ENCODE results near the gene SERPINF2. TPM values are rescaled to one million over a fixed set of nuclear protein-coding genes. Genes with fewer than 3 reads are reported as not detected.
"Not testable (repeated sequence)": the region's sequence is repeated elsewhere in the genome, so short reads cannot be mapped to it uniquely, and the experiment has no call there.

Gene SERPINF2
- total RNA-seq, 2 donors from 2014 or later = 5.0 to 9.8 TPM

DNA sequence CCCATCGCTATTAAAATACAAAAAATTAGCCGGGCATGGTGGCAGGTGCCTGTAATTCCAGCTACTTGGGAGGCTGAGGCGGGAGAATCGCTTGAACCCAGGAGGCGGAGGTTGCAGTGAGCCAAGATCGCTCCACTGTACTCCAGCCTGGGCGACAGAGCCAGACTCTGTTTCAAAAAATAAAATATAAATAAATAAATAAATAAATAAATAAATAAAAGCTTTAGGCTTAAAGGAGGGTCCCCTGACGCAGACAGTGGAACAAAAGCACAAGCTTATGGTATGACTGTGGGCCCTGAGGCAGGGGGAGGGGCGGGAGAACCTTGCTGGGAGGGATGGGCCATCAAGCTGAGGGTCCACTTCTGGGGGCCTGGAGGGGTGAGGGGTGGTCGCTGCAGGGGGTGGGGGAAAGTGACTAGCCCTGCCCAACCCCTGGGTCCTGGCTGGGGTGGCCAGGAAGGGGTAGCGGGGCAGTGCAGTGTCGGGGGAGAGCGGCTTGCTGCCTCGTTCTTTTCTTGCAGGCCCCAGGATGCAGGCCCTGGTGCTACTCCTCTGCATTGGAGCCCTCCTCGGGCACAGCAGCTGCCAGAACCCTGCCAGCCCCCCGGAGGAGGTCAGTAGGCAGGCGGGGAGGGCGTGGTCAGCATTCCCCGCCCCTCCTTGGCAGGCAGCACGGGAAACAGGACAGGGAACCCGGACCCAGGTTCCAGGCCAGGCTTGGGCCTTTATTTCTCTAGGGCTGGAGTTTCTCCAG is 23.9 kb downstream of the SERPINF2 start:
- Histone ChIP-seq H3K4me3 (no peak overlapping the region), H3K36me3 (no peaks in the 10 kb centered on the region), H3K4me1 (ENCODE audit: control insufficient read depth in 1 of 2, low read depth in 2 of 2) (peaks cover 3 to 18% of the 10 kb centered on the region in 2 donors), H3K27ac (no peak overlapping the region), H3K9me3 (no peaks in the 10 kb centered on the region), H3K27me3 (replicated peaks; ENCODE audit: insufficient read depth) (no peaks in the 10 kb centered on the region)
- TF ChIP-seq, protein P1, sequence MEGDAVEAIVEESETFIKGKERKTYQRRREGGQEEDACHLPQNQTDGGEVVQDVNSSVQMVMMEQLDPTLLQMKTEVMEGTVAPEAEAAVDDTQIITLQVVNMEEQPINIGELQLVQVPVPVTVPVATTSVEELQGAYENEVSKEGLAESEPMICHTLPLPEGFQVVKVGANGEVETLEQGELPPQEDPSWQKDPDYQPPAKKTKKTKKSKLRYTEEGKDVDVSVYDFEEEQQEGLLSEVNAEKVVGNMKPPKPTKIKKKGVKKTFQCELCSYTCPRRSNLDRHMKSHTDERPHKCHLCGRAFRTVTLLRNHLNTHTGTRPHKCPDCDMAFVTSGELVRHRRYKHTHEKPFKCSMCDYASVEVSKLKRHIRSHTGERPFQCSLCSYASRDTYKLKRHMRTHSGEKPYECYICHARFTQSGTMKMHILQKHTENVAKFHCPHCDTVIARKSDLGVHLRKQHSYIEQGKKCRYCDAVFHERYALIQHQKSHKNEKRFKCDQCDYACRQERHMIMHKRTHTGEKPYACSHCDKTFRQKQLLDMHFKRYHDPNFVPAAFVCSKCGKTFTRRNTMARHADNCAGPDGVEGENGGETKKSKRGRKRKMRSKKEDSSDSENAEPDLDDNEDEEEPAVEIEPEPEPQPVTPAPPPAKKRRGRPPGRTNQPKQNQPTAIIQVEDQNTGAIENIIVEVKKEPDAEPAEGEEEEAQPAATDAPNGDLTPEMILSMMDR (IDR thresholded peaks at IDR 0.05) = no peak
- ATAC-seq (ENCODE audit: insufficient number of reproducible peaks, low FRiP score, low read depth) (no peak), DNase-seq (ENCODE audit: low spot score) (no peak)

DNA sequence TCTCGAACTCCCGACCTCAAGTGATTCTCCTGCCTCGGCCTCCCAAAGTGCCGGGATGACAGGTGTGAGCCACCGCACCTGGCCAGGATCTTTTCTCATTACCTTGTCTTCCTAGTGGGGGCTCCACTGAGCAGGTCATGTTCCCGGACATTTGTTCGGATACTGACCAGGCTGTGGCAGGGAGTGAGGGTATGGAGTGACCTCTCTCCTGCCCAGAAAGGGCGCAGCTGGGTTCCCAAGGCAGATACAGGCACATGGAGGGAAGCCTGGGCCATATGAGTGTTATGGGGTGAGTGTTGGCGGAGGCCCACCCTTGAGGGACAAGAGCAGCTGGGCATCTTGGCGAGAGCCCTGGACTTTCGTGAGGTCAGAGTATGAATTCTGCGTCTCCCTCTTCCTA is 24.7 kb downstream of the SERPINF2 start:
- TF ChIP-seq, protein P1 (IDR thresholded peaks at IDR 0.05) = no peak
- peaks cover 3 to 18% of the 10 kb centered on the region in 2 donors for H3K4me1 ChIP-seq (ENCODE audit: control insufficient read depth in 1 of 2, low read depth in 2 of 2)

DNA sequence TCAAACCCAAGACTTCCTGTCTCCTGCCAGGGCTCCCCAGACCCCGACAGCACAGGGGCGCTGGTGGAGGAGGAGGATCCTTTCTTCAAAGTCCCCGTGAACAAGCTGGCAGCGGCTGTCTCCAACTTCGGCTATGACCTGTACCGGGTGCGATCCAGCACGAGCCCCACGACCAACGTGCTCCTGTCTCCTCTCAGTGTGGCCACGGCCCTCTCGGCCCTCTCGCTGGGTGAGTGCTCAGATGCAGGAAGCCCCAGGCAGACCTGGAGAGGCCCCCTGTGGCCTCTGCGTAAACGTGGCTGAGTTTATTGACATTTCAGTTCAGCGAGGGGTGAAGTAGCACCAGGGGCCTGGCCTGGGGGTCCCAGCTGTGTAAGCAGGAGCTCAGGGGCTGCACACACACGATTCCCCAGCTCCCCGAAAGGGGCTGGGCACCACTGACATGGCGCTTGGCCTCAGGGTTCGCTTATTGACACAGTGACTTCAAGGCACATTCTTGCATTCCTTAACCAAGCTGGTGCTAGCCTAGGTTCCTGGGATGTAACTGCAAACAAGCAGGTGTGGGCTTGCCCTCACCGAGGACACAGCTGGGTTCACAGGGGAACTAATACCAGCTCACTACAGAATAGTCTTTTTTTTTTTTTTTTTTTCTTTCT is 27.3 kb downstream of the SERPINF2 start:
- no peaks in the 10 kb centered on the region for H3K4me1 ChIP-seq (ENCODE audit: control insufficient read depth in 1 of 2, low read depth in 2 of 2)
- H3K4me3 ChIP-seq = no peak overlapping the region
- H3K9me3 ChIP-seq = no peaks in the 10 kb centered on the region
- TF ChIP-seq, protein P1 (IDR thresholded peaks at IDR 0.05) = no peak
- H3K27me3 ChIP-seq (replicated peaks; ENCODE audit: insufficient read depth) = no peaks in the 10 kb centered on the region
- ATAC-seq (ENCODE audit: insufficient number of reproducible peaks, low FRiP score, low read depth) (no peak), DNase-seq (ENCODE audit: low spot score) (no peak)
- H3K27ac ChIP-seq = no peak overlapping the region
- no peaks in the 10 kb centered on the region for H3K36me3 ChIP-seq

More for the DNA sequence above, 24.7 kb downstream of the SERPINF2 start:
- no peaks in the 10 kb centered on the region for H3K27me3 ChIP-seq (replicated peaks; ENCODE audit: insufficient read depth)
- no peaks in the 10 kb centered on the region for H3K9me3 ChIP-seq
- H3K27ac ChIP-seq = no peak overlapping the region
- DNase-seq (ENCODE audit: low spot score) (no peak), ATAC-seq (ENCODE audit: insufficient number of reproducible peaks, low FRiP score, low read depth) (no peak)
- H3K4me3 ChIP-seq = no peak overlapping the region
- H3K36me3 ChIP-seq = no peaks in the 10 kb centered on the region

DNA sequence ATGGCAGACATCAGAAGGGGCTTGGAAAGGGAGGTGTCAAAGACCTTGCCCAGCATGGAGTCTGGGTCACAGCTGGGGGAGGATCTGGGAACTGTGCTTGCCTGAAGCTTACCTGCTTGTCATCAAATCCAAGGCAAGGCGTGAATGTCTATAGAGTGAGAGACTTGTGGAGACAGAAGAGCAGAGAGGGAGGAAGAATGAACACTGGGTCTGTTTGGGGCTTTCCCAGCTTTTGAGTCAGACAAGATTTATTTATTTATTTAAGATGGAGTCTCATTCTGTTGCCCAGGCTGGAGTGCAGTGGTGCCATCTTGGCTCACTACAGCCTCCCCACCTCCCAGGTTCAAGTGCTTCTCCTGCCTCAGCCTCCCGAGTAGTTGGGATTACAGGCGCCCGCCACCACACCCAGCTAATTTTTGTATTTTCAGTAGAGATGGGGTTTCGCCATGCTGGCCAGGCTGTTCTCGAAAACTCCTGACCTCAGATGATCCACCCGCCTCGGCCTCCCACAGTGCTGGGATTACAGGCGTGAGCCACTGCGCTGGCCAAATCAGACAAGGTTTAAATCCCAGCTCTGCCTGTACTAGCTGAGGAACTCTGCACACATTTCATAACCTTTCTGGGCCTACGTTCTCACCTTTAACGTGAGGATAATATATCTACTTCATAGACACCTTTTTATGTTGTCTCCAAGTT is 30.5 kb downstream of the SERPINF2 start:
- not testable (repeated sequence) for H3K27ac ChIP-seq; DNase-seq (ENCODE audit: low spot score); H3K4me1 ChIP-seq (ENCODE audit: control insufficient read depth in 1 of 2, low read depth in 2 of 2); ATAC-seq (ENCODE audit: insufficient number of reproducible peaks, low FRiP score, low read depth); H3K4me3 ChIP-seq; H3K27me3 ChIP-seq (replicated peaks; ENCODE audit: insufficient read depth); H3K9me3 ChIP-seq; H3K36me3 ChIP-seq

DNA sequence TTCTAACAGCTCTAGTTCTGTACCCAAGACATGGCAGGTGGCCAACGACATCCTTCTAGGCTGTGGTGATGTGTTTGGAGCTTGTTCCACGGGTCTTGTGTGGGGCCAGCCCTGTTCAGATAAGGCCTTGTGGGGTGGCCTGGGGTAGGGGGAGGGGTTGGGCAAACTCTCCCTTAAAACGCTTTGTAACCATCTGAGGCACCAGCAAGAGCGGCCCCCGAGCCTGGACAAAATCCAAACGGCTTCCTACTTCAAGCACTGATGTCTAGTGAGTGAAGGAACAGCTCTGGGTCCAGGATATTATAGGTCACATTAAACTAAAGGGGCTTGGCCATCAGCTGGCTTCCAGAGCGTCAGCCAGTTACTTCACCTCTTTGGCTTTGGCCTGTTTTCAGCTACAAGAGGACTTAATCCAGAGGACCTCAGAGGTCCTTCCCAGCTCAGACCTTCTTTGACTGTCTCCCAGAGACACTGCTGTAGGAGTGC is 31.1 kb downstream of the SERPINF2 start:
- no peaks in the 10 kb centered on the region for H3K9me3 ChIP-seq
- peaks cover 6% of the 10 kb centered on the region for H3K36me3 ChIP-seq
- TF ChIP-seq, protein P1 (IDR thresholded peaks at IDR 0.05) = no peak
- no peaks in the 10 kb centered on the region for H3K27me3 ChIP-seq (replicated peaks; ENCODE audit: insufficient read depth)
- peaks cover 0 to 4% of the 10 kb centered on the region in 2 donors for H3K4me1 ChIP-seq (ENCODE audit: control insufficient read depth in 1 of 2, low read depth in 2 of 2)
- DNase-seq (ENCODE audit: low spot score) (no peak), ATAC-seq (ENCODE audit: insufficient number of reproducible peaks, low FRiP score, low read depth) (no peak)
- H3K27ac ChIP-seq = no peak overlapping the region
- no peak overlapping the region for H3K4me3 ChIP-seq
